AML-193 (cell line): ENCODE measurements around the gene CLEC14A.

Source experiments
- DNase-seq, 2 experiments: peaks; one replicate each; lab custom pipeline; 2025; lab: John Stamatoyannopoulos, UW

The CLEC14A gene

DNA sequence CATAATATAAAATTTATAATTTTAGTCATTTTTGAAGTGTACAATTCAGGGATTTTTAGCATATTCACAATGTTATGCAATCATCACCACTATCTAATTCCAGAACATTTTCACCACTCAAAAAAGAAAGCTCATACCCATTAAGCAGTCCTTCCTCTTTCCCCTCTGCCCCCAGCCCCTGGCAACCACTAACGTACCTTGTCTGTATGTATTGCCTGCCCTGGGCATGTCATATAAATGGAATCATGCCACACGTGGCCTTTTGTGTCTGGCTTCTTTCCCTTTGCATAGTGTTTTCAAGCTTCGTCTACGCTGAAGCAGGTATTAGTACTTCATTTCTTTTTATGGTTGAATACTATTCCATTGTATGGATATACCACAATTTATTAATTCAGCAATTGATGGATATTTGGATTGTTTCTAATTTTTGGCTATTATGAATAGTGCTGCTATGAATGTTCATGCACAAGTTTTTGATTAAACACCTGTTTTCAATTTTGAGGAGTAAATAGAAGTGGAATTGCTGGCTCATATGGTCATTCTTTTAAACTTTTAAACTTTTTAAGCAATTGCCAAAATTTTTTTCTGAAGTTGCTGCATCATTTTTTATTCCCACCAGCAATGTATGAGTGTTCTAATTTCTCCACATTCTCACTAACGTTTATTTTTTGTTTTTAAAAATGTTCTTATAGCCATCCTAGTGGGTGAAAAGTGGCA is 49.8 kb downstream of the CLEC14A start:
- DNase-seq: no peak

DNA sequence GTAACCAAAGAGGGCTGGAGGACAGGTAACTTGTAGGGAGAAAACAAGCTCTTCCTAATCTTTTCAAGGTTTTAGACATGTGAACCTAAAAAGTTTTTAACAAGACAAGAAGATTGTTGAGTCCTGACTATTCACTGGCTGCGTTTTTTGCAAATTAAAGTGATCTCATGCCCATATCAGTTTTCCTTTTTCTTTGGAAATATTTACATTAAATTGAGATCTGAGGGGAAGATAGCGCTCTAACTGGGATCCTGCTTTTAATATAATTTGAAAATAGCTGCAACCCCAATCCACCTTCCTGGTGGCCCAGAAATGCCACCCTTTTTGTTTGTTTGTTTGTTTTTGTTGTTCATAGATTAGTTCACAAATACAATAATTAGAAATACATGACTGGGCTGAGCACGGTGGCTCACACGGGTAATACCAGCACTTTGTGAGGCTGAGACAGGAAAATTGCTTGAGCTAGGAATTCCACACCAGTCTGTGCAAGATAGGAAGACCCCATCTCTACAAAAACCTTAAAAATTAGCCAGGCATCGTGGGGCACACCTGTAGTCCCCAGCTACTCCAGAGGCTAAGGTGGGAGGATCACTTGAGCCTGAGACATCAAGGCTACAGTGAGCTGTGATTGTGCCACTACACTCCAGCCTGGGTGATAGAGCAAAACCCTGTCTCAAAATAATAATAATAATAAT is 50.6 kb downstream of the CLEC14A start:
- no peak for DNase-seq

DNA sequence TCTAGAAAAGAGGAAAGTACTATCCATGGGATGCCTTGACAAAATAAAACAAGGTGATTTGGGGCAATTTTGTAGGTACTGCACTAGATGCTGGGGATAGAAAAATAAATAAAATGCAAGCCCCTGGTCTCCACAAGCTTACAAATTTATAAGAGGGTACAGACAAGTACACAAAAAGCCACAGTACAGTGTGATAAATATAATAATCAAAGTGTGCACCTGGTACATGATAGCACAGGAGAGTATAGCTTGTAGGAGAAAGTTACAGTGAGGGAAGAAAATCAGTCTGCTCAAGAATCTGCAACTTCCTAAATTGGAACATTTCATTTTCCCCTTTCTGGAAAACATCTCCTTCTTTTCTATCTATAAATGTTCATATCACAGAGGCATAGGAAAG is 51.2 kb downstream of the CLEC14A start:
- DNase-seq: no peak
